A549 (cell line): ENCODE data around the gene MRPL58. TPM values are rescaled to one million over a fixed set of nuclear protein-coding genes. Genes with fewer than 3 reads are reported as not detected.
A peak's percentile ranks its signal among the peaks of the same experiment; 100 is the strongest.

Source experiments
- ATAC-seq, 2 experiments: fragments of 200-7000 bp in 1 of 2; fragments of >200 bp in 1 of 2; cut with Nextera tagmentation in 1 of 2; cut with Tn5 transposase in 1 of 2; 3 replicates each; pipeline versions ENCODE4 v1.8.0 to v1.9.1; 2018 to 2020; ENCODE audit warnings: mild to moderate bottlenecking in 1 of 2, moderate library complexity in 1 of 2
- CTCF ChIA-PET: fragments of 300-600 bp; sonication (Branson Sonifier 250); formaldehyde crosslinking; extraction: SDS; loops from one replicate; lab custom pipeline; 2021; ENCODE audit warnings: antibody characterized with exemption, inconsistent platforms; lab: Yijun Ruan, JAX
- POLR2A ChIA-PET: fragments of 350-600 bp; formaldehyde crosslinking; extraction: SDS; loops from one replicate; lab custom pipeline; 2021; ENCODE audit warnings: antibody characterized with exemption, inconsistent platforms; lab: Yijun Ruan, JAX
- DNase-seq, 2 experiments: peaks; one replicate each; pipeline versions ENCODE4 v3.0.0 to v3.0.0-alpha.2; 2011 to 2016; ENCODE audit warnings: low read depth in 1 of 2, low spot score in 1 of 2
- FAIRE-seq: peaks from 2 replicates; lab custom pipeline; 2011; peaks lifted over from hg19 to GRCh38; lab: Jason Lieb, UNC
- H3K27ac ChIP-seq, 2 experiments: fragments of >200 bp; sonication (Bioruptor Twin); formaldehyde crosslinking; 3 replicates each; pipeline ENCODE4 v1.5.1; 2016 to 2017
- H3K4me1 ChIP-seq: fragments of >200 bp; sonication (Bioruptor Twin); formaldehyde crosslinking; 3 replicates; pipeline ENCODE4 v1.6.1; 2016
- H3K4me2 ChIP-seq: fragments of >200 bp; sonication (Bioruptor Twin); formaldehyde crosslinking; 3 replicates; pipeline ENCODE4 v1.6.1; 2016
- H3K4me3 ChIP-seq: fragments of >200 bp; sonication (Bioruptor Twin); formaldehyde crosslinking; 3 replicates; pipeline ENCODE4 v1.5.1; 2016
- H3K9me3 ChIP-seq: fragments of >200 bp; sonication (Bioruptor Twin); formaldehyde crosslinking; 3 replicates; pipeline ENCODE4 v1.6.1; 2016
- BCL3 ChIP-seq: fragments of >200 bp; sonication (Bioruptor Twin); formaldehyde crosslinking; IDR thresholded peaks from 3 replicates; pipeline ENCODE4 v1.6.1; 2016
- CEBPB ChIP-seq, 2 experiments: fragments of >200 bp in 1 of 2; sonication (Bioruptor Twin) in 1 of 2; formaldehyde crosslinking in 1 of 2; IDR thresholded peaks; 2 replicates each; pipeline ENCODE4 v1.6.1; 2012 to 2016
- CHD2 ChIP-seq: fragments of 150-350 bp; IDR thresholded peaks from 2 replicates; pipeline ENCODE4 v1.6.1; 2014; ENCODE audit warnings: low read length; ENCODE audit not compliant: partially characterized antibody
- EHF ChIP-seq: fragments of 250-450 bp; sonication (Bioruptor Pico); IDR thresholded peaks from 2 replicates; pipeline ENCODE4 v1.5.0; 2020; ENCODE audit warnings: mild to moderate bottlenecking
- EHMT2 ChIP-seq: fragments of 200-600 bp; sonication (generic); IDR thresholded peaks from 2 replicates; pipeline ENCODE4 v1.6.1; 2016; ENCODE audit warnings: antibody characterized with exemption, low read depth, mild to moderate bottlenecking, moderate library complexity
- ELK1 ChIP-seq: fragments of 150-350 bp; IDR thresholded peaks from 2 replicates; pipeline ENCODE4 v1.6.1; 2014; ENCODE audit warnings: low read depth, mild to moderate bottlenecking, low read length
- GATA3 ChIP-seq: IDR thresholded peaks from 2 replicates; pipeline ENCODE4 v1.6.1; 2012; ENCODE audit warnings: borderline replicate concordance
- HDAC2 ChIP-seq: fragments of 200-600 bp; sonication (generic); IDR thresholded peaks from 2 replicates; pipeline ENCODE4 v1.6.1; 2016
- HEYL ChIP-seq: fragments of 250-450 bp; sonication (Bioruptor Pico); IDR thresholded peaks from 2 replicates; pipeline ENCODE4 v1.8.0; 2021; ENCODE audit warnings: mild to moderate bottlenecking, moderate library complexity
- HOXA7 ChIP-seq: fragments of 250-450 bp; sonication (Bioruptor Pico); IDR thresholded peaks from 2 replicates; pipeline ENCODE4 v1.5.0; 2020; ENCODE audit warnings: mild to moderate bottlenecking, moderate library complexity
- HOXB13 ChIP-seq: fragments of 250-450 bp; sonication (Bioruptor Pico); IDR thresholded peaks from 2 replicates; pipeline ENCODE4 v1.5.0; 2020; ENCODE audit warnings: low read depth, mild to moderate bottlenecking, moderate library complexity
- JUNB ChIP-seq: fragments of >200 bp; sonication (Bioruptor Twin); formaldehyde crosslinking; IDR thresholded peaks from 2 replicates; pipeline ENCODE4 v1.6.1; 2016
- MAFK ChIP-seq: fragments of 450-650 bp; IDR thresholded peaks from 2 replicates; pipeline ENCODE4 v1.6.1; 2014; ENCODE audit not compliant: partially characterized antibody
- MAZ ChIP-seq: fragments of 150-350 bp; IDR thresholded peaks from 2 replicates; pipeline ENCODE4 v1.6.1; 2014; ENCODE audit warnings: antibody characterized with exemption, low read depth, low read length, borderline replicate concordance
- MYC ChIP-seq: IDR thresholded peaks from 2 replicates; pipeline ENCODE4 v1.6.1; 2012; ENCODE audit warnings: mild to moderate bottlenecking, inconsistent platforms, low read length, improper control_type of control experiment, borderline replicate concordance
- NPAS2 ChIP-seq: fragments of 250-450 bp; sonication (Bioruptor Pico); IDR thresholded peaks from 2 replicates; pipeline ENCODE4 v1.8.0; 2022; ENCODE audit warnings: mild to moderate bottlenecking, moderate library complexity, borderline replicate concordance
- POLR2A ChIP-seq: IDR thresholded peaks from 2 replicates; pipeline ENCODE4 v1.6.1; 2012; ENCODE audit warnings: mild to moderate bottlenecking, low read length
- POLR2AphosphoS2 ChIP-seq: conservative IDR thresholded peaks from 2 replicates; pipeline ENCODE4 v1.6.1; 2012; ENCODE audit warnings: low read length, improper control_type of control experiment, inconsistent platforms
- RAD21 ChIP-seq, 2 experiments: fragments of >200 bp in 1 of 2; sonication (Bioruptor Twin) in 1 of 2; formaldehyde crosslinking in 1 of 2; IDR thresholded peaks in 1 of 2; conservative IDR thresholded peaks in 1 of 2; 2 replicates in 1 of 2; 3 replicates in 1 of 2; pipeline ENCODE4 v1.6.1; 2012 to 2018; ENCODE audit warnings: inconsistent platforms in 1 of 2
- SREBF2 ChIP-seq: fragments of 450-650 bp; IDR thresholded peaks from 2 replicates; pipeline ENCODE4 v1.6.1; 2014; ENCODE audit warnings: mild to moderate bottlenecking, moderate library complexity
- TP53 ChIP-seq: fragments of 250-450 bp; sonication (Bioruptor Pico); IDR thresholded peaks from 2 replicates; pipeline ENCODE4 v1.5.0; 2021; ENCODE audit warnings: mild to moderate bottlenecking, moderate library complexity
- ZNF302 ChIP-seq: fragments of 250-450 bp; sonication (Bioruptor Pico); IDR thresholded peaks from 2 replicates; pipeline ENCODE4 v1.9.0; 2021; ENCODE audit warnings: inconsistent platforms, mild to moderate bottlenecking, moderate library complexity
- WGBS: methylation state at CpG from one replicate; pipeline ENCODE4 v1.1.6; 2017; ENCODE audit errors: missing lambda C conversion rate; 5-methylcytosine and 5-hydroxymethylcytosine counted together
- polyA plus RNA-seq, 4 experiments: library from polyadenylated mRNA; depleted of rRNA in 3 of 4; stranded (reverse); fragments of >200 nt; fragmentation: RNase III in 1 of 4; extraction: RNeasy Plus Mini Kit Qiagen cat#74134 plus additional on column Dnase treatment in 1 of 4; gene quantifications; 2 replicates in 3 of 4; 3 replicates in 1 of 4; pipeline ENCODE4 v1.2.3, GENCODE V29; 2011 to 2017
- TF ChIP-seq, protein P1 (sequence below): fragments of 250-450 bp; sonication (Bioruptor Pico); IDR thresholded peaks from 2 replicates; pipeline ENCODE4 v1.5.0; 2021; ENCODE audit warnings: mild to moderate bottlenecking, moderate library complexity, borderline replicate concordance
- TF ChIP-seq, protein P2 (sequence below): fragments of >200 bp; sonication (Bioruptor Twin); formaldehyde crosslinking; IDR thresholded peaks from 3 replicates; pipeline ENCODE4 v1.5.1; 2016

The MRPL58 gene
- polyA plus RNA-seq, 2 of the 4 experiments (the other 2 are of a cell fraction): 89.4 to 127 TPM

GRCh38 chr17:75064867-75065561, 52.5 kb downstream of the MRPL58 start:
- 0 out of 3 replicates have a peak, but pooled peaks cover 1% of the 10 kb centered on the region for H3K4me1 ChIP-seq
- no peaks in the 10 kb centered on the region for H3K9me3 ChIP-seq
- ChIA-PET CTCF (interaction anchor here (0.7 to 81.8 kb wide), 10 partner anchors 11 to 173 kb away, joined by 3 to 3429 read pairs (median 3); partner anchors contain the start of genes ARMC7, CDR2L, MRPL58 and NT5C), POLR2A (no interaction called here)
- TF ChIP-seq RAD21 (conservative IDR thresholded peaks at IDR 0.05 in 1 of 2, IDR thresholded peaks at IDR 0.05 in 1 of 2): 0 out of 5 replicates have a peak, but pooled peaks of 1 of the 2 experiments have one; percentile 3
- TF ChIP-seq BCL3: no peak
- no peak for TF ChIP-seq JUNB
- no peak overlapping the region for H3K4me3 ChIP-seq
- no peak overlapping the region for H3K27ac ChIP-seq
- ATAC-seq: no peak; a peak in 1 of 6 replicates
- H3K4me2 ChIP-seq: no peak overlapping the region
- FAIRE-seq: no peak
- no peak for DNase-seq
- 91% methylated on average over 18 of the region's 18 CpGs for WGBS

- POLR2A ChIA-PET: no interaction called here
- no peak overlapping the region for H3K4me2 ChIP-seq
- 82% methylated on average over 6 of the region's 6 CpGs for WGBS
- TF ChIP-seq HOXA7 (CRISPR knock-in tag) (no peak), HDAC2 (no peak), EHMT2 (no peak), ZNF302 (CRISPR knock-in tag) (no peak), HOXB13 (CRISPR knock-in tag) (no peak), HEYL (CRISPR knock-in tag) (no peak), SREBF2 (no peak), EHF (no peak), GATA3 (no peak), RAD21 (conservative IDR thresholded peaks at IDR 0.05 in 1 of 2, IDR thresholded peaks at IDR 0.05 in 1 of 2) (no peak), TP53 (no peak)
- TF ChIP-seq, protein P1, sequence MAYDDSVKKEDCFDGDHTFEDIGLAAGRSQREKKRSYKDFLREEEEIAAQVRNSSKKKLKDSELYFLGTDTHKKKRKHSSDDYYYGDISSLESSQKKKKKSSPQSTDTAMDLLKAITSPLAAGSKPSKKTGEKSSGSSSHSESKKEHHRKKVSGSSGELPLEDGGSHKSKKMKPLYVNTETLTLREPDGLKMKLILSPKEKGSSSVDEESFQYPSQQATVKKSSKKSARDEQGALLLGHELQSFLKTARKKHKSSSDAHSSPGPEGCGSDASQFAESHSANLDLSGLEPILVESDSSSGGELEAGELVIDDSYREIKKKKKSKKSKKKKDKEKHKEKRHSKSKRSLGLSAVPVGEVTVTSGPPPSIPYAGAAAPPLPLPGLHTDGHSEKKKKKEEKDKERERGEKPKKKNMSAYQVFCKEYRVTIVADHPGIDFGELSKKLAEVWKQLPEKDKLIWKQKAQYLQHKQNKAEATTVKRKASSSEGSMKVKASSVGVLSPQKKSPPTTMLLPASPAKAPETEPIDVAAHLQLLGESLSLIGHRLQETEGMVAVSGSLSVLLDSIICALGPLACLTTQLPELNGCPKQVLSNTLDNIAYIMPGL (CRISPR knock-in tag): no peak
- TF ChIP-seq, all 56 proteins: peak for 0
- no peak for ATAC-seq
- Histone ChIP-seq H3K9me3 (no peaks in the 10 kb centered on the region), H3K4me1 (0 out of 3 replicates have a peak, but pooled peaks cover 3% of the 10 kb centered on the region), H3K4me3 (no peak overlapping the region), H3K27ac (no peak overlapping the region)
- no peak for DNase-seq
- no peak for FAIRE-seq
- CTCF ChIA-PET: interaction anchor here (0.6 to 81.8 kb wide), 6 partner anchors 6 to 175 kb away, joined by 3 to 3429 read pairs (median 50); partner anchors contain the start of genes ARMC7, NT5C and SLC16A5
Measured at GRCh38 chr17:75065562-75066151, 53.2 kb downstream of the MRPL58 start.

- 0 out of 6 replicates have a peak overlapping the region, but pooled peaks of 1 of the 2 experiments have one; percentile 8 for H3K27ac ChIP-seq
- 0 out of 3 replicates have a peak, but pooled peaks cover 3% of the 10 kb centered on the region for H3K4me1 ChIP-seq
- no peak overlapping the region for H3K4me2 ChIP-seq
- no peaks in the 10 kb centered on the region for H3K9me3 ChIP-seq
- ATAC-seq (0 out of 6 replicates have a peak, but pooled peaks of 1 of the 2 experiments have one; percentile 11), DNase-seq (no peak), FAIRE-seq (no peak)
- 87% methylated on average over 4 of the region's 4 CpGs for WGBS
- ChIA-PET POLR2A (no interaction called here), CTCF (interaction anchor here (0.6 to 81.8 kb wide), 9 partner anchors 9 to 149 kb away, joined by 3 to 3429 read pairs (median 9); partner anchors contain the start of genes ARMC7, NT5C and SLC16A5)
- H3K4me3 ChIP-seq: no peak overlapping the region
- no peak for TF ChIP-seq POLR2A
- no peak for TF ChIP-seq CHD2
- TF ChIP-seq CEBPB (IDR thresholded peaks at IDR 0.05): no peak
- no peak for TF ChIP-seq MAFK
- no peak for TF ChIP-seq MYC
- no peak for TF ChIP-seq NPAS2 (CRISPR knock-in tag)
- TF ChIP-seq POLR2AphosphoS2: no peak
- TF ChIP-seq MAZ: no peak
- TF ChIP-seq ELK1: no peak
- TF ChIP-seq, protein P1 (CRISPR knock-in tag): no peak
- TF ChIP-seq, protein P2, sequence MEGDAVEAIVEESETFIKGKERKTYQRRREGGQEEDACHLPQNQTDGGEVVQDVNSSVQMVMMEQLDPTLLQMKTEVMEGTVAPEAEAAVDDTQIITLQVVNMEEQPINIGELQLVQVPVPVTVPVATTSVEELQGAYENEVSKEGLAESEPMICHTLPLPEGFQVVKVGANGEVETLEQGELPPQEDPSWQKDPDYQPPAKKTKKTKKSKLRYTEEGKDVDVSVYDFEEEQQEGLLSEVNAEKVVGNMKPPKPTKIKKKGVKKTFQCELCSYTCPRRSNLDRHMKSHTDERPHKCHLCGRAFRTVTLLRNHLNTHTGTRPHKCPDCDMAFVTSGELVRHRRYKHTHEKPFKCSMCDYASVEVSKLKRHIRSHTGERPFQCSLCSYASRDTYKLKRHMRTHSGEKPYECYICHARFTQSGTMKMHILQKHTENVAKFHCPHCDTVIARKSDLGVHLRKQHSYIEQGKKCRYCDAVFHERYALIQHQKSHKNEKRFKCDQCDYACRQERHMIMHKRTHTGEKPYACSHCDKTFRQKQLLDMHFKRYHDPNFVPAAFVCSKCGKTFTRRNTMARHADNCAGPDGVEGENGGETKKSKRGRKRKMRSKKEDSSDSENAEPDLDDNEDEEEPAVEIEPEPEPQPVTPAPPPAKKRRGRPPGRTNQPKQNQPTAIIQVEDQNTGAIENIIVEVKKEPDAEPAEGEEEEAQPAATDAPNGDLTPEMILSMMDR: no peak
Measured at GRCh38 chr17:75067856-75068255, 55.4 kb downstream of the MRPL58 start.
